H1 (cell line): ENCODE measurements around the gene TMEM134. TPM values are rescaled to one million over a fixed set of nuclear protein-coding genes. Genes with fewer than 3 reads are reported as not detected.

Experiments
- CTCF ChIA-PET: fragments of 300-600 bp; sonication (Branson Sonifier 250); formaldehyde crosslinking; loops from one replicate; lab custom pipeline; 2021; ENCODE audit not compliant: partially characterized antibody; lab: Charles Lee
- POLR2A ChIA-PET: fragments of 300-600 bp; sonication (Branson Sonifier 250); formaldehyde crosslinking; loops from one replicate; lab custom pipeline; 2021; ENCODE audit warnings: inconsistent platforms; ENCODE audit not compliant: partially characterized antibody; lab: Charles Lee
- DNase-seq, 2 experiments: peaks; one replicate each; pipeline versions ENCODE4 v3.0.0 to v3.0.0-alpha.2; 2010 to 2022; ENCODE audit warnings: low spot score in 2 of 2, low read depth in 1 of 2, mixed read lengths in 1 of 2
- FAIRE-seq: peaks from 2 replicates; lab custom pipeline; 2011; peaks lifted over from hg19 to GRCh38; lab: Jason Lieb, UNC
- H2AFZ ChIP-seq: 2 replicates; pipeline ENCODE4 v1.8.1; 2012; ENCODE audit warnings: low read length, inconsistent platforms
- H2AK5ac ChIP-seq: 2 replicates; pipeline ENCODE4 v1.6.1; 2013; ENCODE audit warnings: low read depth, low read length
- H2BK120ac ChIP-seq: replicated peaks from 2 replicates; pipeline ENCODE3; 2013; ENCODE audit warnings: low read depth, low read length, inconsistent platforms
- H2BK12ac ChIP-seq: 2 replicates; pipeline ENCODE4 v1.6.1; 2013; ENCODE audit warnings: low read depth, low read length
- H2BK15ac ChIP-seq: 2 replicates; pipeline ENCODE4 v1.6.1; 2013; ENCODE audit warnings: low read length
- H2BK20ac ChIP-seq: 2 replicates; pipeline ENCODE4 v1.6.1; 2013; ENCODE audit warnings: low read length
- H2BK5ac ChIP-seq: 2 replicates; pipeline ENCODE4 v1.6.1; 2013; ENCODE audit warnings: low read depth, low read length
- H3K14ac ChIP-seq: 2 replicates; pipeline ENCODE4 v1.6.1; 2013; ENCODE audit warnings: inconsistent platforms; ENCODE audit not compliant: insufficient read length
- H3K18ac ChIP-seq: 2 replicates; pipeline ENCODE4 v1.6.1; 2013; ENCODE audit warnings: low read length; ENCODE audit errors: extremely low read depth
- H3K23ac ChIP-seq: 2 replicates; pipeline ENCODE4 v1.6.1; 2013; ENCODE audit warnings: inconsistent platforms; ENCODE audit not compliant: insufficient read length
- H3K23me2 ChIP-seq: 2 replicates; pipeline ENCODE4 v1.6.1; 2013; ENCODE audit warnings: low read depth, low read length
- H3K27ac ChIP-seq: 2 replicates; pipeline ENCODE4 v1.6.1; 2011; ENCODE audit warnings: low read depth, low read length, inconsistent platforms
- H3K27me3 ChIP-seq, 4 experiments: replicated peaks in 1 of 4; 1 replicate in 1 of 4; 2 replicates in 3 of 4; pipeline versions ENCODE4 v1.6.1 to v1.8.1; 2011 to 2013; ENCODE audit warnings: low read length in 3 of 4, mild to moderate bottlenecking in 3 of 4, inconsistent platforms in 2 of 4, mixed read lengths in 2 of 4, moderate library complexity in 1 of 4; ENCODE audit not compliant: control insufficient read depth in 3 of 4, insufficient read depth in 3 of 4; ENCODE audit errors: extremely low read depth in 1 of 4
- H3K36me3 ChIP-seq, 4 experiments: 2 replicates each; pipeline versions ENCODE4 v1.6.1 to v1.8.1; 2011 to 2013; ENCODE audit warnings: mild to moderate bottlenecking in 4 of 4, low read length in 3 of 4, moderate library complexity in 2 of 4, control low read depth in 1 of 4, inconsistent platforms in 1 of 4; ENCODE audit not compliant: insufficient read depth in 4 of 4, control insufficient read depth in 2 of 4
- H3K4ac ChIP-seq: replicated peaks from 2 replicates; pipeline ENCODE3; 2013; ENCODE audit warnings: low read length, low read depth, mixed read lengths, inconsistent platforms; ENCODE audit not compliant: insufficient read length
- H3K4me1 ChIP-seq, 4 experiments: replicated peaks in 1 of 4; 1 replicate in 1 of 4; 2 replicates in 3 of 4; pipeline versions ENCODE4 v1.6.1 to v1.8.1; 2011 to 2013; ENCODE audit warnings: low read length in 3 of 4, inconsistent platforms in 2 of 4, mixed read lengths in 1 of 4; ENCODE audit not compliant: insufficient read depth in 4 of 4, control insufficient read depth in 3 of 4
- H3K4me2 ChIP-seq, 2 experiments: 2 replicates each; pipeline versions ENCODE4 v1.6.1 to v1.8.1; 2011 to 2013; ENCODE audit warnings: low read depth in 2 of 2, low read length in 2 of 2, control low read depth in 1 of 2, inconsistent platforms in 1 of 2, mild to moderate bottlenecking in 1 of 2; ENCODE audit not compliant: insufficient read depth in 1 of 2
- H3K4me3 ChIP-seq, 4 experiments: fragments of 200-600, 300-600 bp in 1 of 4; sonication (generic), shearing (Covaris generic), sonication (Bioruptor Twin) in 1 of 4; 2 replicates each; pipeline versions ENCODE4 v1.5.1 to v1.8.1; 2011 to 2016; ENCODE audit warnings: low read length in 4 of 4, low read depth in 3 of 4, control low read depth in 2 of 4, inconsistent platforms in 2 of 4, mild to moderate bottlenecking in 2 of 4, mixed read lengths in 1 of 4, moderate library complexity in 1 of 4; ENCODE audit not compliant: insufficient read depth in 2 of 4; ENCODE audit errors: extremely low read depth in 1 of 4
- H3K56ac ChIP-seq: replicated peaks from 2 replicates; pipeline ENCODE3; 2013; ENCODE audit warnings: low read depth, mild to moderate bottlenecking, mixed read lengths, low read length, inconsistent platforms; ENCODE audit not compliant: insufficient read length
- H3K79me1 ChIP-seq: 2 replicates; pipeline ENCODE4 v1.6.1; 2013; ENCODE audit warnings: low read depth, low read length, control low read depth
- H3K79me2 ChIP-seq, 2 experiments: 2 replicates each; pipeline versions ENCODE4 v1.6.1 to v1.8.1; 2012 to 2013; ENCODE audit warnings: low read length in 2 of 2, mild to moderate bottlenecking in 2 of 2, inconsistent platforms in 1 of 2; ENCODE audit not compliant: insufficient read depth in 2 of 2, control insufficient read depth in 1 of 2
- H3K9ac ChIP-seq, 4 experiments: replicated peaks in 1 of 4; 1 replicate in 1 of 4; 2 replicates in 3 of 4; pipeline versions ENCODE4 v1.6.1 to v1.8.1; 2011 to 2013; ENCODE audit warnings: low read depth in 3 of 4, low read length in 3 of 4, control low read depth in 2 of 4, mild to moderate bottlenecking in 2 of 4, moderate library complexity in 2 of 4, inconsistent platforms in 1 of 4; ENCODE audit errors: extremely low read depth in 1 of 4
- H3K9me3 ChIP-seq, 2 experiments: 2 replicates each; pipeline versions ENCODE4 v1.6.1 to v1.8.1; 2012 to 2013; ENCODE audit warnings: mild to moderate bottlenecking in 2 of 2, moderate library complexity in 2 of 2, control low read depth in 1 of 2, inconsistent platforms in 1 of 2, low read depth in 1 of 2, low read length in 1 of 2, mixed read lengths in 1 of 2; ENCODE audit not compliant: insufficient read depth in 2 of 2
- H4K20me1 ChIP-seq, 2 experiments: replicated peaks in 1 of 2; 2 replicates each; pipeline versions ENCODE3 to v1.8.1; 2011 to 2013; ENCODE audit warnings: inconsistent platforms in 2 of 2, low read length in 2 of 2, mild to moderate bottlenecking in 1 of 2; ENCODE audit not compliant: insufficient read depth in 2 of 2, control insufficient read depth in 1 of 2
- H4K5ac ChIP-seq: 2 replicates; pipeline ENCODE4 v1.6.1; 2013; ENCODE audit warnings: low read length, low read depth, mixed read lengths, inconsistent platforms; ENCODE audit not compliant: insufficient read length
- H4K8ac ChIP-seq: 2 replicates; pipeline ENCODE4 v1.8.0; 2013; ENCODE audit warnings: mild to moderate bottlenecking, moderate library complexity, low read length, inconsistent platforms; ENCODE audit not compliant: insufficient read depth; ENCODE audit errors: extremely low read depth
- H4K91ac ChIP-seq: replicated peaks from 2 replicates; pipeline ENCODE3; 2013; ENCODE audit warnings: low read length, mixed read lengths, inconsistent platforms; ENCODE audit not compliant: insufficient read length
- USF2 ChIP-seq: IDR thresholded peaks from 2 replicates; pipeline ENCODE4 v1.6.1; 2011; ENCODE audit warnings: low read length, improper control_type of control experiment
- WGBS, 2 experiments: shearing (Covaris generic) in 1 of 2; methylation state at CpG; one replicate each; pipeline versions ENCODE4 v1.1.6 to v1.1.7; 2013 to 2015; ENCODE audit warnings: low lambda C conversion rate in 2 of 2, mixed read lengths in 2 of 2, inconsistent platforms in 1 of 2, low coverage in 1 of 2, missing lambda C conversion rate in 1 of 2; ENCODE audit not compliant: insufficient replicate concordance in 2 of 2, insufficient coverage in 1 of 2, insufficient read length in 1 of 2; ENCODE audit errors: extremely low coverage in 1 of 2, missing lambda C conversion rate in 1 of 2; 5-methylcytosine and 5-hydroxymethylcytosine counted together
- polyA plus RNA-seq, 7 experiments: library from polyadenylated mRNA; depleted of rRNA in 3 of 7; stranded (reverse) in 5 of 7; unstranded in 2 of 7; fragments of >200 nt in 5 of 7; fragments of 200-250 nt in 2 of 7; gene quantifications; 1 replicate in 5 of 7; 2 replicates in 1 of 7; 4 replicates in 1 of 7; pipeline versions ENCODE4 v1.2.1 to v1.2.3, GENCODE V29; 2011 to 2013; ENCODE audit warnings: missing spikeins in 2 of 7, mixed read lengths in 2 of 7
- total RNA-seq: library from RNA; stranded (reverse); fragmentation: NEBNext Ultra II Directional; extraction: Animal tissue kit (Norgen Biotek cat#: 25700); gene quantifications from 2 replicates; pipeline ENCODE4 v1.2.1, GENCODE V29; 2021

TMEM134 gene
- total and polyA plus RNA-seq, 2 of the 8 experiments (the other 6 are each of a cell fraction or from before 2014, with no cell fraction given) = 32.4 to 229 TPM

GRCh38 chr11:67432655-67433349 lies 36.2 kb downstream of the TMEM134 start:
- Histone ChIP-seq H2BK15ac (no peak overlapping the region), H2BK12ac (no peak overlapping the region), H3K4me1 (peaks cover 0 to 24% (median 16%) of the 10 kb centered on the region in 4 experiments; a peak in 6 of 7 replicates), H3K4me2 (no peak overlapping the region), H4K91ac (no peak overlapping the region), H3K23ac (no peak overlapping the region), H2AK5ac (no peak overlapping the region), H3K18ac (no peak overlapping the region), H3K56ac (no peak overlapping the region), H3K23me2 (peaks cover 8% of the 10 kb centered on the region), H3K79me2 (peaks cover 0 to 9% of the 10 kb centered on the region in 2 experiments; a peak in 2 of 4 replicates), H3K9me3 (no peaks in the 10 kb centered on the region), H3K79me1 (peaks cover 5% of the 10 kb centered on the region), H3K27ac (no peak overlapping the region), H3K9ac (no peak overlapping the region), H2BK120ac (no peak overlapping the region), H2AFZ (no peak overlapping the region), H3K4me3 (no peak overlapping the region), H4K5ac (no peak overlapping the region), H3K14ac (no peak overlapping the region), H2BK20ac (no peak overlapping the region), H2BK5ac (no peak overlapping the region), H3K27me3 (no peaks in the 10 kb centered on the region), H4K8ac (no peak overlapping the region), H3K36me3 (peaks cover 6 to 17% (median 11%) of the 10 kb centered on the region in 4 experiments; a peak in 7 of 8 replicates), H4K20me1 (peaks cover 0 to 12% of the 10 kb centered on the region in 2 experiments), H3K4ac (no peak overlapping the region)
- ChIA-PET CTCF (interaction anchor here (1.0 to 3.8 kb wide), 3 partner anchors 13 to 32 kb away, joined by 3 to 10 read pairs (median 4); partner anchors contain the start of gene PPP1CA), POLR2A (interaction anchor here (0.9 to 12.5 kb wide), 8 partner anchors 8 to 60 kb away, joined by 3 to 104 read pairs (median 4); partner anchors contain the start of genes CARNS1 and CORO1B)
- FAIRE-seq = no peak
- DNase-seq = no peak
- 92% methylated on average over 21 of the region's 22 CpGs; no CpG with 5 or more reads in 1 of the 2 experiments for WGBS, 2 experiments
- TF ChIP-seq USF2 = no peak
